GM13977 (cell line): Measurements from ENCODE around the gene OGG1.

Experiments
- DNase-seq: peaks from one replicate; pipeline ENCODE4 v3.0.0; 2012; ENCODE audit warnings: low spot score
- CTCF ChIP-seq: IDR thresholded peaks from 2 replicates; pipeline ENCODE4 v1.5.1; 2012; ENCODE audit warnings: mild to moderate bottlenecking, control low read depth; ENCODE audit not compliant: insufficient read depth; ENCODE audit errors: extremely low read depth, missing control alignments
- in situ Hi-C: fragments of 300-500 bp; cut with MboI; formaldehyde crosslinking; loops from one replicate; pipeline ENCODE4 v1.12.0; 2022; ENCODE audit warnings: low sequenced_read_pairs, low pct_unique_long_range_greater_than_20kb, mixed read lengths, inconsistent platforms; ENCODE audit not compliant: unreplicated experiment

The OGG1 gene

GRCh38 chr3:9749645-9750555 is at the start of gene OGG1:
Gene OGG1, plus strand, starts transcription at chr3:9749952. Its CDS starts 335 bp downstream, at chr3:9750287.
- in situ Hi-C loops: no loop called here
- TF ChIP-seq CTCF: no peak

GRCh38 chr3:9700536-9700935 is 49.2 kb upstream of the OGG1 start:
- no peak for DNase-seq
- TF ChIP-seq CTCF: no peak

More at GRCh38 chr3:9749645-9750555, at the start of gene OGG1:
- DNase-seq: peak; percentile 97

GRCh38 chr3:9701006-9701405 is 48.7 kb upstream of the OGG1 start:
- in situ Hi-C loops: no loop called here
- DNase-seq: no peak
- no peak for TF ChIP-seq CTCF

More at GRCh38 chr3:9700536-9700935, 49.2 kb upstream of the OGG1 start:
- in situ Hi-C loops: no loop called here

GRCh38 chr3:9701711-9702110 is 48.0 kb upstream of the OGG1 start:
- no peak for DNase-seq
- no peak for TF ChIP-seq CTCF
- in situ Hi-C loops: no loop called here

- in situ Hi-C loops: no loop called here
- TF ChIP-seq CTCF: no peak
- DNase-seq: no peak
Measured at GRCh38 chr3:9703240-9703639, 46.5 kb upstream of the OGG1 start.

- peak; percentile 45 for DNase-seq
- in situ Hi-C loops: no loop called here
Measured at GRCh38 chr3:9703736-9704346, 45.9 kb upstream of the OGG1 start, which contains the start of gene CPNE9. Gene CPNE9, plus strand, starts transcription at chr3:9703833. Its CDS starts 164 bp downstream, at chr3:9703997.

More at GRCh38 chr3:9703736-9704346, 45.9 kb upstream of the OGG1 start, which contains the start of gene CPNE9:
- TF ChIP-seq CTCF: no peak
